RWPE1 (cell line): ENCODE results near the gene OR2F2.

Source experiments
- CTCF ChIA-PET: fragments of 350-600 bp; sonication (Branson Sonifier 250); formaldehyde crosslinking; extraction: SDS; loops from one replicate; lab custom pipeline; 2021; lab: Yijun Ruan, JAX
- POLR2A ChIA-PET: fragments of 400-600 bp; formaldehyde crosslinking; extraction: SDS; loops from one replicate; lab custom pipeline; 2020; ENCODE audit warnings: antibody characterized with exemption; ENCODE audit not compliant: low non-redundant PET; lab: Yijun Ruan, JAX
- DNase-seq: peaks from one replicate; pipeline ENCODE4 v3.0.0; 2012; ENCODE audit warnings: low spot score
- H3K27ac ChIP-seq: fragments of 450-650 bp; 2 replicates; pipeline ENCODE4 v1.5.1; 2017
- CTCF ChIP-seq: fragments of 450-650 bp; conservative IDR thresholded peaks from 2 replicates; pipeline ENCODE4 v1.5.1; 2017; ENCODE audit warnings: low read depth, mild to moderate bottlenecking

Gene OR2F2

GRCh38 chr7:143902332-143902899 lies 32.6 kb upstream of the OR2F2 start:
- POLR2A ChIA-PET, result no interaction called here
- peak overlapping the region; percentile 97 for H3K27ac ChIP-seq
- no peak for TF ChIP-seq CTCF
- CTCF ChIA-PET, result no interaction called here
- DNase-seq, result no peak

- POLR2A ChIA-PET, result no interaction called here
- DNase-seq, result no peak
Measured at GRCh38 chr7:143905509-143905908, 29.5 kb upstream of the OR2F2 start.

GRCh38 chr7:143906151-143906550 lies 28.9 kb upstream of the OR2F2 start:
- ChIA-PET CTCF (no interaction called here), POLR2A (no interaction called here)
- no peak for DNase-seq
- H3K27ac ChIP-seq, result no peak overlapping the region
- TF ChIP-seq CTCF, result no peak

More at GRCh38 chr7:143905509-143905908, 29.5 kb upstream of the OR2F2 start:
- H3K27ac ChIP-seq, result no peak overlapping the region
- CTCF ChIA-PET, result no interaction called here
- no peak for TF ChIP-seq CTCF

- H3K27ac ChIP-seq, result no peak overlapping the region
- no peak for DNase-seq
- ChIA-PET POLR2A (no interaction called here), CTCF (no interaction called here)
- no peak for TF ChIP-seq CTCF
Measured at GRCh38 chr7:143906895-143907294, 28.1 kb upstream of the OR2F2 start.

- H3K27ac ChIP-seq, result no peak overlapping the region
- CTCF ChIA-PET, result no interaction called here
- POLR2A ChIA-PET, result no interaction called here
- no peak for DNase-seq
- TF ChIP-seq CTCF, result no peak
Measured at GRCh38 chr7:143908120-143908519, 26.9 kb upstream of the OR2F2 start.

GRCh38 chr7:143909863-143910262 lies 25.2 kb upstream of the OR2F2 start:
- TF ChIP-seq CTCF, result no peak
- no peak for DNase-seq
- ChIA-PET CTCF (no interaction called here), POLR2A (no interaction called here)
- no peak overlapping the region for H3K27ac ChIP-seq
